Upper lobe of left lung (tissue), 4 donors: Measurements from ENCODE around the gene CCDC38.

Source experiments
- CTCF ChIP-seq, 6 experiments: fragments of 450-650 bp in 4 of 6; fragments of 200-600 bp in 2 of 6; sonication (generic) in 2 of 6; IDR thresholded peaks; one replicate each; pipeline ENCODE4 v1.5.1; 2016 to 2019; ENCODE audit warnings: antibody characterized with exemption in 6 of 6
- EP300 ChIP-seq, 4 donors: sonication (generic); formaldehyde crosslinking; IDR thresholded peaks; one replicate each; pipeline ENCODE4 v1.5.1; 2017; ENCODE audit warnings: antibody characterized with exemption in 4 of 4, control low read depth in 2 of 4
- POLR2A ChIP-seq, 4 donors: fragments of 450-650 bp; IDR thresholded peaks; one replicate each; pipeline ENCODE4 v1.5.1; 2016 to 2017; ENCODE audit warnings: antibody characterized with exemption in 4 of 4, mild to moderate bottlenecking in 2 of 4
- POLR2AphosphoS5 ChIP-seq, 2 donors: sonication (generic); formaldehyde crosslinking; IDR thresholded peaks; one replicate each; pipeline ENCODE4 v1.5.1; 2017; ENCODE audit warnings: antibody characterized with exemption in 2 of 2

GRCh38 chr12:95863337-95863736 lies 79.1 kb downstream of the CCDC38 start:
- TF ChIP-seq CTCF (IDR thresholded peaks at IDR 0.05) (no peak), EP300 (IDR thresholded peaks at IDR 0.05) (no peak), POLR2AphosphoS5 (IDR thresholded peaks at IDR 0.05) (no peak), POLR2A (IDR thresholded peaks at IDR 0.05) (no peak)
